Natural killer cell (primary cell): ENCODE results near the gene MYO1E. TPM values are rescaled to one million over a fixed set of nuclear protein-coding genes. Genes with fewer than 3 reads are reported as not detected.
"Not testable (repeated sequence)": the region's sequence is repeated elsewhere in the genome, so short reads cannot be mapped to it uniquely, and the experiment has no call there.

Experiments
- ATAC-seq, 3 donors: fragments of 150-1000 bp in 2 of 3; fragments of 200-7000 bp in 1 of 3; cut with Tn5 transposase; 1 replicate in 1 of 3; 2 replicates in 2 of 3; pipeline ENCODE4 v1.10.0; 2021; ENCODE audit warnings: mild to moderate bottlenecking in 2 of 3, moderate library complexity in 2 of 3
- DNase-seq, 2 donors: peaks; one replicate each; pipeline versions ENCODE4 v3.0.0 to v3.0.0-alpha.2; 2013 to 2021; ENCODE audit warnings: mixed read lengths in 1 of 2
- H3K27ac ChIP-seq: one replicate; pipeline ENCODE4 v1.5.1; 2013; ENCODE audit warnings: mild to moderate bottlenecking, low read length
- H3K27me3 ChIP-seq: one replicate; pipeline ENCODE4 v1.6.1; 2013; ENCODE audit warnings: low read length; ENCODE audit not compliant: control insufficient read depth, insufficient read depth
- H3K36me3 ChIP-seq: one replicate; pipeline ENCODE4 v1.6.1; 2013; ENCODE audit warnings: low read length; ENCODE audit not compliant: control insufficient read depth, insufficient read depth
- H3K4me1 ChIP-seq: one replicate; pipeline ENCODE4 v1.6.1; 2013; ENCODE audit warnings: low read length; ENCODE audit not compliant: control insufficient read depth, insufficient read depth
- H3K4me3 ChIP-seq: one replicate; pipeline ENCODE4 v1.5.1; 2013; ENCODE audit warnings: low read length
- H3K9me3 ChIP-seq: one replicate; pipeline ENCODE4 v1.6.1; 2013; ENCODE audit warnings: low read length; ENCODE audit not compliant: control insufficient read depth, insufficient read depth
- H3K27ac Mint-ChIP-seq, 2 donors: one replicate each; pipeline ENCODE4 v1.8.0; 2022; ENCODE audit warnings: mild to moderate bottlenecking in 2 of 2, mixed read lengths in 2 of 2, moderate library complexity in 1 of 2
- H3K27me3 Mint-ChIP-seq, 2 donors: one replicate each; pipeline ENCODE4 v1.8.0; 2022; ENCODE audit warnings: low read depth in 2 of 2, mixed read lengths in 2 of 2
- H3K36me3 Mint-ChIP-seq: one replicate; pipeline ENCODE4 v1.8.0; 2022; ENCODE audit warnings: mixed read lengths
- H3K4me1 Mint-ChIP-seq, 2 donors: one replicate each; pipeline ENCODE4 v1.8.0; 2022; ENCODE audit warnings: mixed read lengths in 2 of 2
- H3K4me3 Mint-ChIP-seq: one replicate; pipeline ENCODE4 v1.8.0; 2022; ENCODE audit warnings: mild to moderate bottlenecking, moderate library complexity, mixed read lengths
- H3K9me3 Mint-ChIP-seq, 2 donors: one replicate each; pipeline ENCODE4 v1.8.0; 2022; ENCODE audit warnings: mixed read lengths in 2 of 2
- CTCF ChIP-seq: fragments of 200-600 bp; IDR thresholded peaks from one replicate; pipeline ENCODE4 v1.8.0; 2022; ENCODE audit warnings: antibody characterized with exemption
- WGBS: methylation state at CpG from one replicate; pipeline ENCODE4 v1.1.7; 2013; ENCODE audit warnings: missing lambda C conversion rate; ENCODE audit not compliant: insufficient coverage; 5-methylcytosine and 5-hydroxymethylcytosine counted together
- intact Hi-C: fragments of 100-400 bp; cut with micrococcal nuclease; formaldehyde crosslinking; loops from one replicate; pipeline ENCODE4 v1.14.2; 2022
- total RNA-seq, 4 donors: library from RNA; stranded (reverse); fragments of 120-200 nt in 1 of 4; gene quantifications; one replicate each; pipeline versions ENCODE4 v1.2.3 to v1.2.4, GENCODE V29; 2013 to 2022

MYO1E gene
- total RNA-seq, 3 donors from 2014 or later (not counting 1 experiment from before 2014, with no cell fraction given) = 16.1 to 39.4 (median 22.7) TPM

- Histone ChIP-seq H3K27me3 (no peaks in the 10 kb centered on the region), H3K4me3 (no peak overlapping the region), H3K9me3 (no peaks in the 10 kb centered on the region), H3K36me3 (no peaks in the 10 kb centered on the region), H3K27ac (no peak overlapping the region), H3K4me1 (peaks cover 9% of the 10 kb centered on the region)
- peaks cover 8% of the 10 kb centered on the region for H3K36me3 Mint-ChIP-seq
- H3K27ac Mint-ChIP-seq = no peak overlapping the region
- DNase-seq = no peak
- WGBS = 100% methylated on average over 1 of the region's 5 CpGs
- H3K4me3 Mint-ChIP-seq = no peak overlapping the region
- no peak for TF ChIP-seq CTCF
- peaks cover 6 to 7% of the 10 kb centered on the region in 2 donors for H3K27me3 Mint-ChIP-seq
- intact Hi-C loops = no loop called here
- peaks cover 0 to 3% of the 10 kb centered on the region in 2 donors for H3K9me3 Mint-ChIP-seq
- no peak for ATAC-seq
- H3K4me1 Mint-ChIP-seq = peaks cover 13 to 14% of the 10 kb centered on the region in 2 donors
Measured at GRCh38 chr15:59340325-59340724, 32.3 kb downstream of the MYO1E start.

GRCh38 chr15:59339252-59339672 is 33.4 kb downstream of the MYO1E start:
- Mint-ChIP-seq H3K27ac (no peak overlapping the region), H3K4me1 (peaks cover 15 to 16% of the 10 kb centered on the region in 2 donors), H3K4me3 (no peak overlapping the region), H3K27me3 (peaks cover 0 to 6% of the 10 kb centered on the region in 2 donors), H3K36me3 (peaks cover 8% of the 10 kb centered on the region), H3K9me3 (peaks cover 0 to 3% of the 10 kb centered on the region in 2 donors)
- no peak for TF ChIP-seq CTCF
- peaks cover 12% of the 10 kb centered on the region for H3K4me1 ChIP-seq
- ATAC-seq (no peak), DNase-seq (no peak)
- no peaks in the 10 kb centered on the region for H3K36me3 ChIP-seq
- intact Hi-C loops = no loop called here
- no peak overlapping the region for H3K27ac ChIP-seq
- no peaks in the 10 kb centered on the region for H3K9me3 ChIP-seq
- H3K27me3 ChIP-seq = no peaks in the 10 kb centered on the region
- 90% methylated on average over 3 of the region's 3 CpGs for WGBS
- no peak overlapping the region for H3K4me3 ChIP-seq

- Histone ChIP-seq H3K4me1 (peaks cover 12% of the 10 kb centered on the region), H3K9me3 (no peaks in the 10 kb centered on the region), H3K27me3 (no peaks in the 10 kb centered on the region), H3K4me3 (no peak overlapping the region), H3K27ac (no peak overlapping the region), H3K36me3 (no peaks in the 10 kb centered on the region)
- Mint-ChIP-seq H3K27me3 (peaks cover 0 to 4% of the 10 kb centered on the region in 2 donors), H3K4me3 (no peak overlapping the region), H3K4me1 (peaks cover 20 to 21% of the 10 kb centered on the region in 2 donors), H3K36me3 (peaks cover 8% of the 10 kb centered on the region), H3K27ac (no peak overlapping the region), H3K9me3 (peaks cover 0 to 3% of the 10 kb centered on the region in 2 donors)
- TF ChIP-seq CTCF = no peak
- intact Hi-C loops = no loop called here
- DNase-seq (no peak), ATAC-seq (no peak)
- 85% methylated on average over 1 of the region's 1 CpG for WGBS
Measured at GRCh38 chr15:59338414-59338813, 34.3 kb downstream of the MYO1E start.

GRCh38 chr15:59336725-59337124 is 35.9 kb downstream of the MYO1E start:
- H3K36me3 ChIP-seq, H3K27me3 ChIP-seq, H3K9me3 ChIP-seq, H3K27me3 Mint-ChIP-seq, H3K36me3 Mint-ChIP-seq, H3K27ac Mint-ChIP-seq, H3K4me3 Mint-ChIP-seq, H3K4me3 ChIP-seq, DNase-seq, H3K9me3 Mint-ChIP-seq, intact Hi-C loops, ATAC-seq, H3K27ac ChIP-seq: not testable (repeated sequence)
- 98% methylated on average over 3 of the region's 4 CpGs for WGBS
- peaks cover 12% of the 10 kb centered on the region for H3K4me1 ChIP-seq
- peaks cover 25 to 26% of the 10 kb centered on the region in 2 donors for H3K4me1 Mint-ChIP-seq
